Measurements from ENCODE around the gene STARD13. TPM values are rescaled to one million over a fixed set of nuclear protein-coding genes. Genes with fewer than 3 reads are reported as not detected.

Gene STARD13
- total and polyA plus RNA-seq, 4 donors: 2.7 to 15.3 (median 5.7) TPM

DNA sequence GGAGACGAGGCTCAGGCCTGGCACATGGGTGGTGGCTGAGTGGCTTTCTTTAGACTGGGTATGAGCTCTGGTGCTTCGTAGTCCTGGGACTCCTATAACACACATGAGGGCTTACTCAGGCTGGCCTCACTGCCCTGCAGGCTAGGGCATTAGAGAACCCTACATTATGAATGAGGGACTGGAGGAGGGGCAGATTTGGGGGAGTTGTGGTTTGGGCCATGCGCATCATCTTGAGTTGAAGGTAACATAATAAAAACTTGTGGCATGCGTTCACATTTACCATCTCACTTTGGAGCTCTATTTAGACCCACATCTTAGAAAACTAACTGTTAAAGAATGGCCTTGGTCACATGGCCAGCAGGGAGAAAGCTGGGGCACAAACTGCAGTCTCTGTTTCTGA lies 54.2 kb downstream of the STARD13 start:
- no peak overlapping the region for H3K27ac ChIP-seq (ENCODE audit: low read depth in 1 of 2, low read length in 2 of 2)
- H3K4me1 ChIP-seq (ENCODE audit: control insufficient read depth in 4 of 4, insufficient read depth in 4 of 4, low read length in 3 of 4): peaks cover 4 to 51% (median 28%) of the 10 kb centered on the region in 4 donors
- WGBS: 96% methylated on average over 4 of the region's 4 CpGs
- no peak overlapping the region for H3K4me3 ChIP-seq (ENCODE audit: low read depth in 1 of 3, low read length in 3 of 3)
- peaks cover 0 to under 1% (median 0%) of the 10 kb centered on the region in 4 donors for H3K36me3 ChIP-seq (ENCODE audit: control insufficient read depth in 4 of 4, insufficient read depth in 3 of 4, low read depth in 1 of 4, low read length in 3 of 4)
- no peaks in the 10 kb centered on the region for H3K9me3 ChIP-seq (ENCODE audit: control insufficient read depth in 4 of 4, low read length in 3 of 4)
- H3K27me3 ChIP-seq (ENCODE audit: control insufficient read depth in 4 of 4, insufficient read depth in 4 of 4, low read length in 3 of 4): no peaks in the 10 kb centered on the region
- TF ChIP-seq HNF4G (IDR thresholded peaks at IDR 0.05) (no peak), RAD21 (IDR thresholded peaks at IDR 0.05) (no peak), TAF1 (conservative IDR thresholded peaks at IDR 0.05) (no peak), JUND (IDR thresholded peaks at IDR 0.05) (no peak), NR2F2 (IDR thresholded peaks at IDR 0.05) (no peak), YY1 (IDR thresholded peaks at IDR 0.05) (no peak), ZBTB33 (IDR thresholded peaks at IDR 0.05) (no peak), RXRA (IDR thresholded peaks at IDR 0.05) (no peak), MAX (IDR thresholded peaks at IDR 0.05) (no peak), GABPA (IDR thresholded peaks at IDR 0.05 in 1 of 2, conservative IDR thresholded peaks at IDR 0.05 in 1 of 2) (no peak), FOXA2 (IDR thresholded peaks at IDR 0.05) (no peak), REST (IDR thresholded peaks at IDR 0.05) (no peak)
- TF ChIP-seq, protein P1, sequence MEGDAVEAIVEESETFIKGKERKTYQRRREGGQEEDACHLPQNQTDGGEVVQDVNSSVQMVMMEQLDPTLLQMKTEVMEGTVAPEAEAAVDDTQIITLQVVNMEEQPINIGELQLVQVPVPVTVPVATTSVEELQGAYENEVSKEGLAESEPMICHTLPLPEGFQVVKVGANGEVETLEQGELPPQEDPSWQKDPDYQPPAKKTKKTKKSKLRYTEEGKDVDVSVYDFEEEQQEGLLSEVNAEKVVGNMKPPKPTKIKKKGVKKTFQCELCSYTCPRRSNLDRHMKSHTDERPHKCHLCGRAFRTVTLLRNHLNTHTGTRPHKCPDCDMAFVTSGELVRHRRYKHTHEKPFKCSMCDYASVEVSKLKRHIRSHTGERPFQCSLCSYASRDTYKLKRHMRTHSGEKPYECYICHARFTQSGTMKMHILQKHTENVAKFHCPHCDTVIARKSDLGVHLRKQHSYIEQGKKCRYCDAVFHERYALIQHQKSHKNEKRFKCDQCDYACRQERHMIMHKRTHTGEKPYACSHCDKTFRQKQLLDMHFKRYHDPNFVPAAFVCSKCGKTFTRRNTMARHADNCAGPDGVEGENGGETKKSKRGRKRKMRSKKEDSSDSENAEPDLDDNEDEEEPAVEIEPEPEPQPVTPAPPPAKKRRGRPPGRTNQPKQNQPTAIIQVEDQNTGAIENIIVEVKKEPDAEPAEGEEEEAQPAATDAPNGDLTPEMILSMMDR (IDR thresholded peaks at IDR 0.05; ENCODE audit: low read depth, low read length, missing input control): no peak
- H3K9ac ChIP-seq (ENCODE audit: low read depth in 1 of 2, low read length in 2 of 2): no peak overlapping the region
- DNase-seq (ENCODE audit: low spot score): no peak

- Histone ChIP-seq H3K27me3 (ENCODE audit: control insufficient read depth in 4 of 4, insufficient read depth in 4 of 4, low read length in 3 of 4) (no peaks in the 10 kb centered on the region), H3K4me3 (ENCODE audit: low read depth in 1 of 3, low read length in 3 of 3) (no peak overlapping the region), H3K4me1 (ENCODE audit: control insufficient read depth in 4 of 4, insufficient read depth in 4 of 4, low read length in 3 of 4) (peaks cover 1 to 47% (median 21%) of the 10 kb centered on the region in 4 donors), H3K36me3 (ENCODE audit: control insufficient read depth in 4 of 4, insufficient read depth in 3 of 4, low read depth in 1 of 4, low read length in 3 of 4) (no peaks in the 10 kb centered on the region), H3K9ac (ENCODE audit: low read depth in 1 of 2, low read length in 2 of 2) (no peak overlapping the region), H3K9me3 (ENCODE audit: control insufficient read depth in 4 of 4, low read length in 3 of 4) (no peaks in the 10 kb centered on the region), H3K27ac (ENCODE audit: low read depth in 1 of 2, low read length in 2 of 2) (peak overlapping the region; percentile 22)
- WGBS: 79% methylated on average over 6 of the region's 6 CpGs
- DNase-seq (ENCODE audit: low spot score): no peak
- TF ChIP-seq JUND (IDR thresholded peaks at IDR 0.05) (no peak), RAD21 (IDR thresholded peaks at IDR 0.05) (no peak), MAX (IDR thresholded peaks at IDR 0.05) (no peak), YY1 (IDR thresholded peaks at IDR 0.05) (no peak), TAF1 (conservative IDR thresholded peaks at IDR 0.05) (no peak), FOXA2 (IDR thresholded peaks at IDR 0.05) (no peak), HNF4A (conservative IDR thresholded peaks at IDR 0.05) (no peak), ZBTB33 (IDR thresholded peaks at IDR 0.05) (no peak), HNF4G (IDR thresholded peaks at IDR 0.05) (no peak), NR2F2 (IDR thresholded peaks at IDR 0.05) (no peak), SP1 (IDR thresholded peaks at IDR 0.05) (no peak), GABPA (IDR thresholded peaks at IDR 0.05 in 1 of 2, conservative IDR thresholded peaks at IDR 0.05 in 1 of 2) (no peak), EGR1 (IDR thresholded peaks at IDR 0.05; ENCODE audit: low read depth in 2 of 2) (no peak), RXRA (IDR thresholded peaks at IDR 0.05) (no peak)
- TF ChIP-seq, protein P1 (IDR thresholded peaks at IDR 0.05; ENCODE audit: low read depth, low read length, missing input control): no peak
- TF ChIP-seq, protein P2, sequence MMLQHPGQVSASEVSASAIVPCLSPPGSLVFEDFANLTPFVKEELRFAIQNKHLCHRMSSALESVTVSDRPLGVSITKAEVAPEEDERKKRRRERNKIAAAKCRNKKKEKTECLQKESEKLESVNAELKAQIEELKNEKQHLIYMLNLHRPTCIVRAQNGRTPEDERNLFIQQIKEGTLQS (IDR thresholded peaks at IDR 0.05): no peak
These were observed 55.2 kb downstream of the STARD13 start for GRCh38 chr13:33230178-33230881.

All from liver (tissue), 9 donors.